Stimulated activated CD8-positive, alpha-beta memory T cell treated with anti-CD3 and anti-CD28 coated beads, Interleukin-4, amount 100 ng/mL, for 24 hours (primary cell): Measurements from ENCODE around the gene NCR2.

ENCODE experiments used
- DNase-seq: peaks from one replicate; pipeline ENCODE4 v3.0.0-alpha.2; 2020; ENCODE audit warnings: low read depth

Gene NCR2

GRCh38 chr6:41359617-41360313 is 24.4 kb downstream of the NCR2 start:
- no peak for DNase-seq

GRCh38 chr6:41360314-41360685 is 24.9 kb downstream of the NCR2 start:
- DNase-seq: no peak

- no peak for DNase-seq
Measured at GRCh38 chr6:41366150-41366549, 30.7 kb downstream of the NCR2 start.

- no peak for DNase-seq
Measured at GRCh38 chr6:41367061-41367460, 31.7 kb downstream of the NCR2 start.

GRCh38 chr6:41367700-41368099 is 32.3 kb downstream of the NCR2 start:
- no peak for DNase-seq

DNA sequence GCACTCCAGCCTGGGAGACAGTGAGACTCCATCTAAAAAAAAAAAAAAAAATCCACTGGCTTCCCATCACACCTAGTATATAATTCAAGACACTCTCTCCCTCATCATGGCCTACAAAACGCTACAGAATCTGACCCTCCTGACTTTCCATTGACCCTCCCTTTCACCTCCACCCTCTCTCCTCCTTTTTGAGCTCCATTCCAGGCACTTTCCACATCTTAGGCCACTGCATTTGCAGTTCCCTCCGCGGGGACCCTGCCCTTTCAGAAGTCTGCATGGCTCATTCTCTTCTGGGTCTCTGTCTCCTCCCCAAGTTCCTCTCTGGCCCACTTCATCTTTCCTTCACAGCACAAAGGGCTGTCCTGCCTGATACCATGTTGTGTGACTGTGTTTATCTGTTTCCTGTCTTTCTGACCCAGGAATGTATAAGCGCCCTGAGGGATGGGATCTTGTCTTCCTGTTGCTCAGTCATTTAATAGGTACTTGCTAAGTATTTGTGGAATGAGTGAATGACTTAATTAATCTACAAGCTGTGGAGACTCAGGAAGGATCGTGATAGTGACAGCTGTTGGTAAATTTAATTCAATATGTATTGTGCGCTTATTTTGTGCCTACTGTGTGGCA is 35.2 kb downstream of the NCR2 start:
- no peak for DNase-seq

DNA sequence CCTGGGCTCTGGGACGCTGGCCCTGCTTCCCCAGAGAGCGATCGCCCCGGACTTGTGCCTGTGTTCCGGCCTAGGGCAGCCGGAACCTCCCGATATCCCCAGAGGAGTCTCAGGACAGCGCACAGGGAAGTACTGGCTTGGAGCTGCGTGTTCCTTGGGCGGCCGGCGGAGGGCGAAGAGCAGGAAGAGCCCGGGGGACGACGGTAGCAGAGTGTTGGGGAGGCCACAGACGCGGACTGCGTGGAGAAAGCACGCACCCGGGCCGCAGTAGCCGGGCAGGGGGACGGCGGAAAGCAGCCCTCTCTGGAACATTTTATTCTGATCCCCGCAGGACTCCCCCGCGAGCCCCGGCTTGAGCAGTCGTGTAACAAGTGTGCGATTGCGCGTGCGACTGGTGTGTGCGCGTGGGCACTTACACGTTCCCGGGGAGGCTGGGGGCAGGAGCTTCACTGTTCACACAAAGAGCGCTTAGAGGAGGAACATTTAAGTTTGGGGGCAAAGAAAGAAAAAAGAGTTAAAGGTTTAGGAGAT is 36.1 kb downstream of the NCR2 start:
- DNase-seq: no peak

DNA sequence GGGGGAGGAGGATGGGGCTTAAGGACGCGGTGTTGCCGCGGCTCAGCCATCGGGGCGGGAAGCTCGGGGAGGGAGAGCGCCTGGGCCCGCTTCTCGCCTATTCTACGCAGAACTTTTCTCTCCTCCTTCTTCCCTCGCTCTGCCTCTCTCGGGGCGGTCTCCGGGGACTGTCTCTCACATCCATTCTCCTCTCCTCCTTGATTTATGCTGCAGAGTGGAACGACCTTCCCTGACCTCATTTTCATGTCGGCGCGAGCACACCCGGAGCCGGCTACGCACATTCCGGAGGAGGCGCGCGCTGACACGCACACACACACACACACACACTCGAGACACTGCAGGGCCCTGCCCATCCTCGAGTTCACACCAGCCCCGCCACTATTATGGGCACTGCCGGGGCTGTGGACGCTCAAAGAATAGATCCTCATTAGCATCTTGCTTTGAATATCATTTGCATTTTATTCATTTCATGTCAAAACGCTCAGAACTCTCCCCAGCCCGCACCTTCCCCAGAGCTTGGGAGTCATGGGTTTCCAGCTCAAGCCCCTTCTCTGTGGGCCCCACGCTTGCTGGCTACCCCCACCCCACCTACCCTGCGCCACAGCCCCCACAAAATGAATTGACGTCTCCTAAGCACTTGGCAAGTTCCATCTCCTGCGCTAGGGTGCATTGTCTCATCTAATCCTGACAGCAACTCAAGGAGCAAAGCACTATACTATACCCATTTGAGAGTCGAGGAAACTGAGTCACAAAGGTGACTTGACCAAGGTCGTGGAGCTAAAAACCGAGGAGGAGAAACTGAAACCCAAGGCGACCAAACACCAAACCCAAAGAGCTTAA is 36.8 kb downstream of the NCR2 start:
- no peak for DNase-seq

DNA sequence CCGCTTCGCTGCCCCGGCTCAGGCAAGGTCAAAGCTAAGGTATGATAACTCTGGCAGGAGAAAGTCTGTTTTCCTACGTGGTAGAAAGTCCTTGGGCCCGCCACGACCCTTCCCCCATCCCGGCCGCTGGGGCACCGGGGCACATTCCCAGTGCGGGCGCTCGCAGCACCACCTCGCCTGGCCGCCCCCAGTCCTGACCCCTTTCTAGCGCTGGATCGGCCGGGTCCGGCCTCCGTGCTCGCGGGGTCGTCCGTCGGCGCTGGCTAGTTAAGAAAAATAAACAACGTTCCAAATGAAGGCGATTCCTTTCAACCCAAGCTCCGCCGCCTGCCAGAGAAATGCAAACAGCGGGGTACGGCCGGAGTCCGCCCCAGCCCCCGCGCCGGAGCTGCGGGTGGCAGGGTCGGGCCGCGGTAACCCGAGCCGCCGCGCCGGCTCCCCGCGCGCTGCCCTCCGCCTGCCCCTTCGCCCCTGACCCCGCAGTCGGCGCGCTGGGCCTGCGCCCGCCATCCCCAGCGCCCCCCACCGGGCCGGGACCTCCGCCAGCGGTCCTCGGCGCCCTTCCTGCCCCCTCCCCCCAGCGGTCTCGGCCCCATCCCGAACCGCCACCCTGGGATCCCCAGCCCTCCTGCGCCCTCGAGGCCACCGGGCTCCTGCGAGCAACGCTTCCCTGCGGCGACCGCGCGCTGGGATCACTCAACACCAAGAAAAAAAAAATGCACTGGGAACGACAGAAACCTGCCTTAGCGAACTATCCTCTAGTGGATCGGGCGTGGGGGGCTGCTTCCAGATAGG is 37.6 kb downstream of the NCR2 start:
- DNase-seq: no peak

- DNase-seq: no peak
Measured at GRCh38 chr6:41373627-41373918, 38.2 kb downstream of the NCR2 start.

GRCh38 chr6:41373919-41374617 is 38.7 kb downstream of the NCR2 start:
- no peak for DNase-seq

- DNase-seq: no peak
Measured at GRCh38 chr6:41374618-41375590, 39.5 kb downstream of the NCR2 start.

- DNase-seq: no peak
Measured at GRCh38 chr6:41375598-41376151, 40.3 kb downstream of the NCR2 start.

- DNase-seq: no peak
Measured at GRCh38 chr6:41376176-41376575, 40.8 kb downstream of the NCR2 start.

- DNase-seq: no peak
Measured at GRCh38 chr6:41377071-41377470, 41.7 kb downstream of the NCR2 start.

DNA sequence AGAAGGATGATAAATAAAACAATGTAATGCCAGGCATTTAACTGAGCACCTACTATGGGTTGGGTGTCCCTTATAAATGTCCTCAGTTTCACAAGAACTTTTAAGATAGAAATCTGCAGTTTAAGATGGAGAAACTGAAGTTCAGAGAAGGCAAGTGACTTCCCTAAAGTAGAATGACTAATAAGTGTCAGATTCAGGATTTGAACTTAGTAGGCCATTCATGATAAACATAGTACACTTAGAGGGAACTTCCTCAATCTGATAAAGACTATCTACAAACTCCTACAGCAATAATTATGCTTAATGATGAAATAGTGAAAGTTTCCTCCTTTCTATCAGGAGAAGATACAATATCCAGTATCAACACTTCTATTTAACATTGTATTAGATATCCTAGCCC is 43.9 kb downstream of the NCR2 start:
- DNase-seq: no peak

DNA sequence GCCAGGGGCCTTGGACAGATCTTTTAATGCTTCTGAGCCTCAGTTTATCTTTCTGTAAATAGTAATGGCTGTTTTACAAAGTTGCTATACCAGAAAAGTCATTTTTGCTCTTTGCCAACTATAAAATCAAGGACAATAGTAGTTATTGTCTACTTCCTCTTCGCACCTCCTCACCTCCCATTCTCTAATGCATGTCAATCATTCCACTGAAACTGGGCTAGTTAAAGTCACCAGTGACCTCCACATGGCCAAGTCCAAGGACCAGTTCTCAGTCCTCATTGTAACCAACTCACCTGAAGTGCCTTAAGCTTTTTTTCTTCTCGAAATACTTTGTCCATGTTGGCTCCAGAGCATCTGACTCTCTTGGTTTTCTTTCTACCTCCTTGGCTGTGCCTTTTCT is 51.2 kb downstream of the NCR2 start:
- DNase-seq: no peak

- no peak for DNase-seq
Measured at GRCh38 chr6:41392246-41392645, 56.8 kb downstream of the NCR2 start.

GRCh38 chr6:41396335-41396734 is 60.9 kb downstream of the NCR2 start:
- no peak for DNase-seq

DNA sequence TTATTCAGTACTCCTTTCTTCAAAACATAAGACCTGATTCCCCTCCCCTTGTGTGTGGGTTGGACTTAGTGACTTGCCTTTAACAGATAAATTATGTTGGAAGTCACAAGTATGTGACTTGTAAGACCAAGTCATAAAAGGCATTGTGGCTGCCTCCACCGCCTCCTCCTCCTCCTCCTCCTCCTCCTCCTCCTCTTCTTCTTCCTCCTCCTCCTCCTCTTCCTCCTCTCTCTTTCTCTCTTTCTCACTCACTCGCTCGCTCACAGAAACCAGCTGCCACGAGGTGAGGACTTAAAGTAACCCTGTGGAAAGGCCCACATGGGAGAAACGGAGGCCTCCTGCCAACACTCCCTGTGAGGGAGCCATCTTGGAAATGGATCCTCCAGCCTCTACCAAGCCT is 64.0 kb downstream of the NCR2 start:
- no peak for DNase-seq
